Endodermal cell (in vitro differentiated cells): Measurements from ENCODE around the gene SYNPR. TPM values are rescaled to one million over a fixed set of nuclear protein-coding genes. Genes with fewer than 3 reads are reported as not detected.

ENCODE experiments used
- DNase-seq: peaks from one replicate; pipeline ENCODE4 v3.0.0-alpha.2; 2017
- H3K27ac ChIP-seq: 2 replicates; pipeline ENCODE4 v1.5.1; 2013; ENCODE audit warnings: mild to moderate bottlenecking, low read depth, low read length, moderate library complexity
- H3K27me3 ChIP-seq: 2 replicates; pipeline ENCODE4 v1.6.1; 2013; ENCODE audit warnings: mild to moderate bottlenecking, low read length, moderate library complexity; ENCODE audit not compliant: insufficient read depth, control insufficient read depth, poor library complexity, severe bottlenecking
- H3K36me3 ChIP-seq: 2 replicates; pipeline ENCODE4 v1.7.0; 2013; ENCODE audit warnings: mild to moderate bottlenecking, low read length, moderate library complexity; ENCODE audit not compliant: control insufficient read depth, insufficient read depth
- H3K4me1 ChIP-seq: one replicate; pipeline ENCODE4 v1.7.0; 2013; ENCODE audit warnings: low read length; ENCODE audit not compliant: control insufficient read depth, insufficient read depth
- H3K4me3 ChIP-seq: 2 replicates; pipeline ENCODE4 v1.5.1; 2013; ENCODE audit warnings: mild to moderate bottlenecking, low read length, moderate library complexity
- H3K9ac ChIP-seq: 2 replicates; pipeline ENCODE4 v1.6.1; 2013; ENCODE audit warnings: mild to moderate bottlenecking, low read length, moderate library complexity; ENCODE audit not compliant: poor library complexity, severe bottlenecking; ENCODE audit errors: extremely low read depth
- H3K9me3 ChIP-seq: 2 replicates; pipeline ENCODE4 v1.6.1; 2013; ENCODE audit warnings: mild to moderate bottlenecking, low read length, moderate library complexity; ENCODE audit not compliant: control insufficient read depth
- H3K27ac Mint-ChIP-seq: 2 replicates; pipeline ENCODE4 v1.8.0; 2020; ENCODE audit warnings: mixed read lengths
- H3K27me3 Mint-ChIP-seq: 2 replicates; pipeline ENCODE4 v1.8.0; 2021; ENCODE audit warnings: mild to moderate bottlenecking, mixed read lengths; ENCODE audit not compliant: insufficient read depth
- H3K36me3 Mint-ChIP-seq: 2 replicates; pipeline ENCODE4 v1.8.0; 2020; ENCODE audit warnings: low read depth, mixed read lengths
- H3K4me1 Mint-ChIP-seq: 2 replicates; pipeline ENCODE4 v1.8.0; 2020; ENCODE audit warnings: mixed read lengths
- H3K4me3 Mint-ChIP-seq: 2 replicates; pipeline ENCODE4 v1.8.0; 2020; ENCODE audit warnings: mild to moderate bottlenecking, moderate library complexity, mixed read lengths
- H3K9me3 Mint-ChIP-seq: 2 replicates; pipeline ENCODE4 v1.8.0; 2020; ENCODE audit warnings: mild to moderate bottlenecking, mixed read lengths
- CTCF ChIP-seq: fragments of 200-600 bp; sonication (generic); conservative IDR thresholded peaks from 2 replicates; pipeline ENCODE4 v1.5.0; 2021; ENCODE audit warnings: antibody characterized with exemption, mild to moderate bottlenecking
- WGBS, 2 experiments: methylation state at CpG; one replicate each; pipeline versions ENCODE4 v1.1.5 to v1.1.7; 2013; ENCODE audit warnings: missing lambda C conversion rate in 2 of 2, mixed read lengths in 1 of 2; ENCODE audit not compliant: insufficient coverage in 1 of 2, insufficient read length in 1 of 2; 5-methylcytosine and 5-hydroxymethylcytosine counted together
- total RNA-seq, 2 donors: library from RNA; stranded (reverse); fragmentation: NEBNext Ultra II Directional in 1 of 2; extraction: Animal tissue kit (Norgen Biotek cat#: 25700) in 1 of 2; gene quantifications; 2 replicates in 1 of 2; 3 replicates in 1 of 2; pipeline ENCODE4 v1.2.1, GENCODE V29; 2021

The SYNPR gene
- total RNA-seq, 2 donors from 2014 or later, result not detected

- H3K36me3 Mint-ChIP-seq, result no peaks in the 10 kb centered on the region
- H3K4me3 Mint-ChIP-seq, result no peak overlapping the region
- Histone ChIP-seq H3K9ac (no peak overlapping the region), H3K4me3 (no peak overlapping the region), H3K27me3 (no peaks in the 10 kb centered on the region), H3K36me3 (no peaks in the 10 kb centered on the region), H3K4me1 (no peaks in the 10 kb centered on the region), H3K9me3 (no peaks in the 10 kb centered on the region), H3K27ac (no peak overlapping the region)
- H3K27me3 Mint-ChIP-seq, result no peaks in the 10 kb centered on the region
- DNase-seq, result no peak
- no peak overlapping the region for H3K27ac Mint-ChIP-seq
- peaks cover 8% of the 10 kb centered on the region for H3K4me1 Mint-ChIP-seq
- WGBS, 2 experiments, result 95% methylated on average over 2 of the region's 2 CpGs; no CpG with 5 or more reads in 1 of the 2 experiments
- H3K9me3 Mint-ChIP-seq, result no peaks in the 10 kb centered on the region
- TF ChIP-seq CTCF, result no peak
These were observed 60.2 kb downstream of the SYNPR start for GRCh38 chr3:63338351-63338750.

GRCh38 chr3:63343674-63344073 lies 65.6 kb downstream of the SYNPR start:
- WGBS, 2 experiments, result 33 to 36% methylated on average over 8 to 9 of the region's 9 CpGs
- no peaks in the 10 kb centered on the region for H3K9me3 Mint-ChIP-seq
- H3K27ac Mint-ChIP-seq, result peak overlapping the region; percentile 27
- peaks cover 24% of the 10 kb centered on the region for H3K4me1 Mint-ChIP-seq
- Histone ChIP-seq H3K4me1 (peaks cover 8% of the 10 kb centered on the region), H3K27me3 (no peaks in the 10 kb centered on the region), H3K27ac (peak overlapping the region; percentile 69), H3K9me3 (no peaks in the 10 kb centered on the region), H3K36me3 (no peaks in the 10 kb centered on the region), H3K4me3 (no peak overlapping the region), H3K9ac (no peak overlapping the region)
- no peak for TF ChIP-seq CTCF
- peak; percentile 59 for DNase-seq
- H3K27me3 Mint-ChIP-seq, result no peaks in the 10 kb centered on the region
- no peak overlapping the region for H3K4me3 Mint-ChIP-seq
- no peaks in the 10 kb centered on the region for H3K36me3 Mint-ChIP-seq

- H3K4me1 ChIP-seq, result peaks cover 8% of the 10 kb centered on the region
- peak overlapping the region; percentile 35 for H3K27ac ChIP-seq
- Mint-ChIP-seq H3K4me1 (peaks cover 24% of the 10 kb centered on the region), H3K27me3 (no peaks in the 10 kb centered on the region), H3K27ac (peak overlapping the region; percentile 7), H3K36me3 (no peaks in the 10 kb centered on the region), H3K9me3 (no peaks in the 10 kb centered on the region), H3K4me3 (no peak overlapping the region)
- H3K9me3 ChIP-seq, result no peaks in the 10 kb centered on the region
- no peak for TF ChIP-seq CTCF
- H3K9ac ChIP-seq, result no peak overlapping the region
- WGBS, 2 experiments, result 65 to 100% methylated on average over 1 to 3 of the region's 3 CpGs
- DNase-seq, result peak; percentile 56
- no peaks in the 10 kb centered on the region for H3K27me3 ChIP-seq
- H3K4me3 ChIP-seq, result no peak overlapping the region
- no peaks in the 10 kb centered on the region for H3K36me3 ChIP-seq
These were observed 66.6 kb downstream of the SYNPR start for GRCh38 chr3:63344661-63345060.
